Measurements from ENCODE around the gene CCDC110.

DNA sequence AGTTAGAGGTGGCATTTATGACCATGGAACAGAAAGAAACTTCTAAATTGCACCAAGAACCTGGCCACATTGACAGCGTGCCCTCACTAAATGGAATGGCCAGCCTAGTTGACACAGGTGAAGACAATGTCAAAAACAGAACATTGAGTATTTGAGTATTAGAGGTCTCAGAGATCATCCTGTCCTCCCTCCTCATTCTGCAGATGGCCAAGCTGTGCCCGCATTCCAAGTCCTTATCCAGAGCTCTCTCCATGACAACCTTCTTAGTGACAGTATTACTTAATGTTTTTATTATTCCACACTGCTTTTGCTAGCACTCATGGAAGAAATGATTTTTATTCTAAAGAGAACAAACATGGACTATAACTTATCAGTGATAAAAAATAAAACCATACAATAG lies 9.9 kb upstream of the CCDC110 start:
- TF ChIP-seq, protein P1, sequence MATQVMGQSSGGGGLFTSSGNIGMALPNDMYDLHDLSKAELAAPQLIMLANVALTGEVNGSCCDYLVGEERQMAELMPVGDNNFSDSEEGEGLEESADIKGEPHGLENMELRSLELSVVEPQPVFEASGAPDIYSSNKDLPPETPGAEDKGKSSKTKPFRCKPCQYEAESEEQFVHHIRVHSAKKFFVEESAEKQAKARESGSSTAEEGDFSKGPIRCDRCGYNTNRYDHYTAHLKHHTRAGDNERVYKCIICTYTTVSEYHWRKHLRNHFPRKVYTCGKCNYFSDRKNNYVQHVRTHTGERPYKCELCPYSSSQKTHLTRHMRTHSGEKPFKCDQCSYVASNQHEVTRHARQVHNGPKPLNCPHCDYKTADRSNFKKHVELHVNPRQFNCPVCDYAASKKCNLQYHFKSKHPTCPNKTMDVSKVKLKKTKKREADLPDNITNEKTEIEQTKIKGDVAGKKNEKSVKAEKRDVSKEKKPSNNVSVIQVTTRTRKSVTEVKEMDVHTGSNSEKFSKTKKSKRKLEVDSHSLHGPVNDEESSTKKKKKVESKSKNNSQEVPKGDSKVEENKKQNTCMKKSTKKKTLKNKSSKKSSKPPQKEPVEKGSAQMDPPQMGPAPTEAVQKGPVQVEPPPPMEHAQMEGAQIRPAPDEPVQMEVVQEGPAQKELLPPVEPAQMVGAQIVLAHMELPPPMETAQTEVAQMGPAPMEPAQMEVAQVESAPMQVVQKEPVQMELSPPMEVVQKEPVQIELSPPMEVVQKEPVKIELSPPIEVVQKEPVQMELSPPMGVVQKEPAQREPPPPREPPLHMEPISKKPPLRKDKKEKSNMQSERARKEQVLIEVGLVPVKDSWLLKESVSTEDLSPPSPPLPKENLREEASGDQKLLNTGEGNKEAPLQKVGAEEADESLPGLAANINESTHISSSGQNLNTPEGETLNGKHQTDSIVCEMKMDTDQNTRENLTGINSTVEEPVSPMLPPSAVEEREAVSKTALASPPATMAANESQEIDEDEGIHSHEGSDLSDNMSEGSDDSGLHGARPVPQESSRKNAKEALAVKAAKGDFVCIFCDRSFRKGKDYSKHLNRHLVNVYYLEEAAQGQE (IDR thresholded peaks at IDR 0.05; ENCODE audit: low read depth, low read length): no peak
- TF ChIP-seq, protein P2, sequence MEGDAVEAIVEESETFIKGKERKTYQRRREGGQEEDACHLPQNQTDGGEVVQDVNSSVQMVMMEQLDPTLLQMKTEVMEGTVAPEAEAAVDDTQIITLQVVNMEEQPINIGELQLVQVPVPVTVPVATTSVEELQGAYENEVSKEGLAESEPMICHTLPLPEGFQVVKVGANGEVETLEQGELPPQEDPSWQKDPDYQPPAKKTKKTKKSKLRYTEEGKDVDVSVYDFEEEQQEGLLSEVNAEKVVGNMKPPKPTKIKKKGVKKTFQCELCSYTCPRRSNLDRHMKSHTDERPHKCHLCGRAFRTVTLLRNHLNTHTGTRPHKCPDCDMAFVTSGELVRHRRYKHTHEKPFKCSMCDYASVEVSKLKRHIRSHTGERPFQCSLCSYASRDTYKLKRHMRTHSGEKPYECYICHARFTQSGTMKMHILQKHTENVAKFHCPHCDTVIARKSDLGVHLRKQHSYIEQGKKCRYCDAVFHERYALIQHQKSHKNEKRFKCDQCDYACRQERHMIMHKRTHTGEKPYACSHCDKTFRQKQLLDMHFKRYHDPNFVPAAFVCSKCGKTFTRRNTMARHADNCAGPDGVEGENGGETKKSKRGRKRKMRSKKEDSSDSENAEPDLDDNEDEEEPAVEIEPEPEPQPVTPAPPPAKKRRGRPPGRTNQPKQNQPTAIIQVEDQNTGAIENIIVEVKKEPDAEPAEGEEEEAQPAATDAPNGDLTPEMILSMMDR (IDR thresholded peaks at IDR 0.05): no peak
- TF ChIP-seq NRF1 (IDR thresholded peaks at IDR 0.05; ENCODE audit: low read depth, low read length) (no peak), FOXJ3 (CRISPR knock-in tag; IDR thresholded peaks at IDR 0.05) (no peak)
- TF ChIP-seq, protein P3, sequence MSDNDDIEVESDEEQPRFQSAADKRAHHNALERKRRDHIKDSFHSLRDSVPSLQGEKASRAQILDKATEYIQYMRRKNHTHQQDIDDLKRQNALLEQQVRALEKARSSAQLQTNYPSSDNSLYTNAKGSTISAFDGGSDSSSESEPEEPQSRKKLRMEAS (IDR thresholded peaks at IDR 0.05; ENCODE audit: low read depth): no peak
- TF ChIP-seq, protein P4, sequence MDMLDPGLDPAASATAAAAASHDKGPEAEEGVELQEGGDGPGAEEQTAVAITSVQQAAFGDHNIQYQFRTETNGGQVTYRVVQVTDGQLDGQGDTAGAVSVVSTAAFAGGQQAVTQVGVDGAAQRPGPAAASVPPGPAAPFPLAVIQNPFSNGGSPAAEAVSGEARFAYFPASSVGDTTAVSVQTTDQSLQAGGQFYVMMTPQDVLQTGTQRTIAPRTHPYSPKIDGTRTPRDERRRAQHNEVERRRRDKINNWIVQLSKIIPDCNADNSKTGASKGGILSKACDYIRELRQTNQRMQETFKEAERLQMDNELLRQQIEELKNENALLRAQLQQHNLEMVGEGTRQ (IDR thresholded peaks at IDR 0.05; ENCODE audit: borderline replicate concordance, low read depth, low read length): no peak
